Omental fat pad (tissue), 4 donors: Measurements from ENCODE around the gene MEOX2. TPM values are rescaled to one million over a fixed set of nuclear protein-coding genes. Genes with fewer than 3 reads are reported as not detected.
A peak's percentile ranks its signal among the peaks of the same experiment; 100 is the strongest.

Experiments used
- ATAC-seq: fragments of 150-250 bp; one replicate; pipeline ENCODE4 v1.9.1; 2016; ENCODE audit warnings: mild to moderate bottlenecking, moderate library complexity; ENCODE audit not compliant: low FRiP score
- DNase-seq: peaks from one replicate; pipeline ENCODE4 v3.0.0-alpha.2; 2019; ENCODE audit warnings: low spot score
- total RNA-seq, 4 donors: library from RNA; depleted of rRNA; stranded (reverse); fragments of >200 nt; gene quantifications; one replicate each; pipeline ENCODE4 v1.1.0, GENCODE V29; 2016
- TF ChIP-seq, protein P1 (sequence below), 3 donors: fragments of 450-650 bp; IDR thresholded peaks; one replicate each; pipeline ENCODE4 v1.5.1; 2016 to 2017; ENCODE audit warnings: antibody characterized with exemption in 3 of 3, mild to moderate bottlenecking in 3 of 3, moderate library complexity in 2 of 3

The MEOX2 gene
- total RNA-seq, 4 donors from 2014 or later: 3.2 to 96.9 (median 30.0) TPM

DNA sequence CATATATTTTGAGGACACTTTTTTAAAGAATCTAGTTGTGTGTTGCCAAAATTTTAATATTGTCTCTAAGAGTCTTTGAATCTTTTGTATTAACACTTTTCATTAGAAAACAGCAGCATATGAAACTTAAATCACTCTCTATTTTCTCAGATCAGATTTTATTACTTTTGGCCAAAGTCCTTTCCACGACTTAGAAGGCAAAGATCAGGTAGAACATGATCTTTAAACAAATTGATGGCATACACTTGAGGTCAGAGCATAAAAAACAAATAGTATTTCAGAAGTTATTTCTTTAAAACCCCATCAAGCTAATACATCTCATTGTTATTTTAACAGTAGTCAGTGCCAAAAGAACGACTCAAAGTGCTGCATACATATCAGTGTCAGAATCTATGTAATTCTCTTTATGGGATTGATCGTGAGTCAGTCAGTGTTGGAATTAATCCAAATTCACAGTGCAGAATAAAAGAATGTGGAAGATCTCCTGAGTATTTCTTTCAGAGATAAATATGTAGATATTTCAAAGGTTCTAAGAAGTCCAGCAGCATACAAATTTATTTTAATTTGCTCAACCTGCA, 115.1 kb downstream of the MEOX2 start:
- TF ChIP-seq, protein P1, sequence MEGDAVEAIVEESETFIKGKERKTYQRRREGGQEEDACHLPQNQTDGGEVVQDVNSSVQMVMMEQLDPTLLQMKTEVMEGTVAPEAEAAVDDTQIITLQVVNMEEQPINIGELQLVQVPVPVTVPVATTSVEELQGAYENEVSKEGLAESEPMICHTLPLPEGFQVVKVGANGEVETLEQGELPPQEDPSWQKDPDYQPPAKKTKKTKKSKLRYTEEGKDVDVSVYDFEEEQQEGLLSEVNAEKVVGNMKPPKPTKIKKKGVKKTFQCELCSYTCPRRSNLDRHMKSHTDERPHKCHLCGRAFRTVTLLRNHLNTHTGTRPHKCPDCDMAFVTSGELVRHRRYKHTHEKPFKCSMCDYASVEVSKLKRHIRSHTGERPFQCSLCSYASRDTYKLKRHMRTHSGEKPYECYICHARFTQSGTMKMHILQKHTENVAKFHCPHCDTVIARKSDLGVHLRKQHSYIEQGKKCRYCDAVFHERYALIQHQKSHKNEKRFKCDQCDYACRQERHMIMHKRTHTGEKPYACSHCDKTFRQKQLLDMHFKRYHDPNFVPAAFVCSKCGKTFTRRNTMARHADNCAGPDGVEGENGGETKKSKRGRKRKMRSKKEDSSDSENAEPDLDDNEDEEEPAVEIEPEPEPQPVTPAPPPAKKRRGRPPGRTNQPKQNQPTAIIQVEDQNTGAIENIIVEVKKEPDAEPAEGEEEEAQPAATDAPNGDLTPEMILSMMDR (IDR thresholded peaks at IDR 0.05): no peak
- DNase-seq (no peak), ATAC-seq (no peak)

DNA sequence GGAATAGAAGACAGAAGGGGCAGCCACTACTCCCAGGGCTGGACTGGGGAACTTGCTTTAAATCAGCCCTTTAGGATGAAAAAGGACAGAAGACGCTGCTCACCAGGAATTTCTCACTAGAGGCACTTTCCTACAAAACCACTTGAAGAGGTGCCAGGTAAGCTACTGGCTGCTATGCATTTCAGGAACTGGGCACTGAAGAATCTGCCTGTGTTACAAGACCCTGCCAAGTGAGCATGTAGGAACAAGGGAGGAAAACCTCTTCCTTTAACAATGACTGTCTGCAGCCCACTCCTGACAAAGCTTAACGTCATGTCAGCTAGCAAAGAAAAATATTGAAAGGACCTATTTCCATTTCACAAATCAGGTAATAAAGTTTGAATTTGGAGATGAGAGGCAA, 118.8 kb downstream of the MEOX2 start:
- TF ChIP-seq, protein P1 (IDR thresholded peaks at IDR 0.05): no peak
- ATAC-seq: no peak
- no peak for DNase-seq

DNA sequence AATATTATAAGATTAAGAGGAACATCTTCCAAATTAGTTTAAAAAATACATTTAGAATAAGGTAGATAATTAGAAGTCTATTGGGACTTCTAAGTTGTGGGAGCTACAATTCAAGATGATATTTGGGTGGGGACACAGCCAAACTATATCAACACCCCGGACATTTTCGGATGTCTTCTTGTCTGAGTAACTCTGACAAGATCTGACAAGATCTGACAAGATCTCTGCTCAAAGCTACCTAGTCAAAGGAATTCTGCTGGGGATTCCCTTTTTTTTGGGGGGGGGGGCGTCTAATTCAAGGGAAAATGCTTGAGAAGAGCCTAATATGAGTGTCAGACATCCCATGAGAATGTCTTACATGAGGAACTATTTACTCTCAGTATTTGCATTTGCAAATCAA, 119.4 kb downstream of the MEOX2 start:
- TF ChIP-seq, protein P1 (IDR thresholded peaks at IDR 0.05): no peak
- no peak for DNase-seq

DNA sequence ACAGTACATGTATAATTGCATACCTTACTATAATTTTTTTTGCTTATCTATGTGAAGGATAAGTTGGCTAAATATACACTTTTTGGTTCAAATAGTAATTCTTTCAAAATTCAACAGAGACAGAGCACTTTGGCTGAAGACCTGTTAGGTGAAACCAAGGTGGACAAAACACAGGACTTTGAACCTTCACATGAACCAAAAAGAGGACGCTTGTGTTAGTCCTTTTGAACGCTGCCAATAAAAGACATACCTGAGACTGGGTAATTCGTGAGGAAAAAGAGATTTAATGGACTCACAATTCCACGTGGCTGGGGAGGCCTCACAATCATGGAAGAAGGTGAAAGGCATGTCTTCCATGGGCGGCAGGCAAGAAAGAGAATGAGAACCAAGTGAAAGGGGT, 120.0 kb downstream of the MEOX2 start:
- no peak for ATAC-seq
- DNase-seq: no peak
- TF ChIP-seq, protein P1 (IDR thresholded peaks at IDR 0.05): no peak

More for the DNA sequence above, 119.4 kb downstream of the MEOX2 start:
- ATAC-seq: no peak

DNA sequence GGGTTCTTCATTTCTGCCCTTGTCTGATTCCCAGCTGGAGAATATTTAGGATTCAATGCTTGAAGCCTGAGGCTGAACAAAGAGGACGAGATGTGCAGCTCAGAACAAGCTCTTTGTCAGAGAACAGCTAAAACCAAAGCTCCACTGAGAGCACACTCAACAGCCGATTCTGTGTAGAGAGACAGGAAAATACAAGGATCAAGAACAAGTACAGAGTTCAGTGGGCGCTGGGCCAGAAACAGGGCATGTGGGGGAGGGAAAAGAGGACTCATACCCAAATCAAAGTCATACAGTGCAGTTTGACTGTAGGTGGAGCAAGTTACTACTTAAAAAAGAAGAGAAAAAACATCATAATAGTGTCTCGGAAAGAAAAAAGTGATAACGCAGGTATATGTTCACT, 124.6 kb downstream of the MEOX2 start, which contains the start of gene AGMO:
Gene AGMO (minus strand): TSS at position 181 of the 400 bp plus-strand sequence.
- TF ChIP-seq, protein P1 (IDR thresholded peaks at IDR 0.05): no peak
- ATAC-seq (no peak), DNase-seq (peak; percentile 24)

Other genes with a start within 250 kb of the MEOX2 start
- gene AGMO, start 124.7 kb downstream of the MEOX2 start, total RNA-seq: 10 to 100 TPM in 1 of 4 donors, 1 to 10 TPM in 3; 2.2 to 21.1 (median 3.9) TPM